H9 (cell line): ENCODE measurements around the gene TNFAIP8L1. TPM values are rescaled to one million over a fixed set of nuclear protein-coding genes. Genes with fewer than 3 reads are reported as not detected.
A peak's percentile ranks its signal among the peaks of the same experiment; 100 is the strongest.

Source experiments
- DNase-seq: peaks from one replicate; pipeline ENCODE4 v3.0.0-alpha.2; 2017
- H2AFZ ChIP-seq: one replicate; pipeline ENCODE4 v1.6.1; 2013; ENCODE audit warnings: mild to moderate bottlenecking, low read length, control low read depth, moderate library complexity
- H2AK5ac ChIP-seq: 2 replicates; pipeline ENCODE4 v1.6.1; 2013; ENCODE audit warnings: low read length, control low read depth, mixed read lengths; ENCODE audit not compliant: insufficient read length
- H2BK120ac ChIP-seq: one replicate; pipeline ENCODE4 v1.6.1; 2013; ENCODE audit warnings: low read depth, mild to moderate bottlenecking, low read length, control low read depth, inconsistent platforms; ENCODE audit not compliant: poor library complexity, severe bottlenecking
- H2BK12ac ChIP-seq: 2 replicates; pipeline ENCODE4 v1.6.1; 2013; ENCODE audit warnings: low read length, control low read depth, mixed read lengths, low read depth; ENCODE audit not compliant: insufficient read length
- H2BK15ac ChIP-seq: 2 replicates; pipeline ENCODE4 v1.6.1; 2013; ENCODE audit warnings: low read depth, low read length, control low read depth
- H2BK20ac ChIP-seq: one replicate; pipeline ENCODE4 v1.6.1; 2013; ENCODE audit warnings: low read depth, mild to moderate bottlenecking, low read length, control low read depth, inconsistent platforms; ENCODE audit not compliant: poor library complexity, severe bottlenecking
- H2BK5ac ChIP-seq: 2 replicates; pipeline ENCODE4 v1.6.1; 2013; ENCODE audit warnings: low read length, control low read depth, mixed read lengths; ENCODE audit not compliant: insufficient read length
- H3K14ac ChIP-seq: 2 replicates; pipeline ENCODE4 v1.6.1; 2013; ENCODE audit warnings: low read length, control low read depth; ENCODE audit not compliant: insufficient read depth
- H3K18ac ChIP-seq: 2 replicates; pipeline ENCODE4 v1.6.1; 2013; ENCODE audit warnings: low read depth, mild to moderate bottlenecking, mixed read lengths, low read length, control low read depth; ENCODE audit not compliant: insufficient read length
- H3K23ac ChIP-seq: 2 replicates; pipeline ENCODE4 v1.6.1; 2013; ENCODE audit warnings: low read length, control low read depth, mixed read lengths, low read depth; ENCODE audit not compliant: insufficient read length
- H3K23me2 ChIP-seq: 2 replicates; pipeline ENCODE4 v1.6.1; 2013; ENCODE audit warnings: low read depth, mild to moderate bottlenecking, mixed read lengths, low read length, control low read depth; ENCODE audit not compliant: insufficient read length, poor library complexity, severe bottlenecking
- H3K27ac ChIP-seq: 2 replicates; pipeline ENCODE4 v1.5.1; 2013; ENCODE audit warnings: low read length, control low read depth, mixed read lengths, low read depth; ENCODE audit not compliant: insufficient read length
- H3K27me3 ChIP-seq: 2 replicates; pipeline ENCODE4 v1.6.1; 2013; ENCODE audit warnings: low read length, control low read depth, inconsistent platforms; ENCODE audit not compliant: insufficient read depth
- H3K4ac ChIP-seq: 2 replicates; pipeline ENCODE4 v1.6.1; 2013; ENCODE audit warnings: low read depth, mild to moderate bottlenecking, control low read depth, inconsistent platforms, low read length, moderate library complexity
- H3K4me1 ChIP-seq: 2 replicates; pipeline ENCODE4 v1.6.1; 2013; ENCODE audit warnings: low read length, control low read depth, inconsistent platforms; ENCODE audit not compliant: insufficient read depth
- H3K4me2 ChIP-seq: 2 replicates; pipeline ENCODE4 v1.6.1; 2013; ENCODE audit warnings: low read length, control low read depth, mixed read lengths; ENCODE audit not compliant: insufficient read length, insufficient read depth
- H3K56ac ChIP-seq: 2 replicates; pipeline ENCODE4 v1.6.1; 2013; ENCODE audit warnings: low read depth, mild to moderate bottlenecking, mixed read lengths, low read length, control low read depth; ENCODE audit not compliant: insufficient read length
- H3K79me1 ChIP-seq: 2 replicates; pipeline ENCODE4 v1.6.1; 2013; ENCODE audit warnings: low read depth, mild to moderate bottlenecking, moderate library complexity, low read length, control low read depth, inconsistent platforms; ENCODE audit not compliant: insufficient read depth, poor library complexity, severe bottlenecking
- H3K79me2 ChIP-seq: 2 replicates; pipeline ENCODE4 v1.6.1; 2013; ENCODE audit warnings: low read length, control low read depth, inconsistent platforms; ENCODE audit not compliant: insufficient read depth
- H3K9ac ChIP-seq: 2 replicates; pipeline ENCODE4 v1.6.1; 2013; ENCODE audit warnings: low read length, control low read depth, mixed read lengths; ENCODE audit not compliant: insufficient read length; ENCODE audit errors: extremely low read depth
- H3K9me3 ChIP-seq: one replicate; pipeline ENCODE4 v1.6.1; 2013; ENCODE audit warnings: low read depth, low read length, inconsistent platforms; ENCODE audit not compliant: control insufficient read depth
- H3T11ph ChIP-seq: one replicate; pipeline ENCODE4 v1.6.1; 2013; ENCODE audit warnings: mild to moderate bottlenecking, low read length, control low read depth, inconsistent platforms
- H4K20me1 ChIP-seq: one replicate; pipeline ENCODE4 v1.6.1; 2013; ENCODE audit not compliant: control insufficient read depth, insufficient read length, insufficient read depth
- H4K5ac ChIP-seq: 2 replicates; pipeline ENCODE4 v1.6.1; 2013; ENCODE audit warnings: low read depth, mild to moderate bottlenecking, mixed read lengths, low read length, control low read depth; ENCODE audit not compliant: insufficient read length
- H4K8ac ChIP-seq: replicated peaks from 2 replicates; pipeline ENCODE4 v1.6.1; 2013; ENCODE audit warnings: low read length, control low read depth, mixed read lengths, low read depth; ENCODE audit not compliant: insufficient read length
- H4K91ac ChIP-seq: 2 replicates; pipeline ENCODE4 v1.6.1; 2013; ENCODE audit warnings: low read depth, mild to moderate bottlenecking, moderate library complexity, mixed read lengths, low read length, control low read depth; ENCODE audit not compliant: insufficient read length
- H3K27ac Mint-ChIP-seq, 3 experiments: 2 replicates in 2 of 3; 3 replicates in 1 of 3; pipeline ENCODE4 v1.8.0; 2020 to 2021; ENCODE audit warnings: mixed read lengths in 3 of 3, mild to moderate bottlenecking in 1 of 3, moderate library complexity in 1 of 3
- H3K27me3 Mint-ChIP-seq: 2 replicates; pipeline ENCODE4 v1.8.0; 2021; ENCODE audit warnings: low read depth, mild to moderate bottlenecking, moderate library complexity, mixed read lengths
- H3K36me3 Mint-ChIP-seq, 3 experiments: 2 replicates in 2 of 3; 3 replicates in 1 of 3; pipeline ENCODE4 v1.8.0; 2020 to 2021; ENCODE audit warnings: low read depth in 3 of 3, mixed read lengths in 3 of 3; ENCODE audit not compliant: insufficient read depth in 1 of 3
- H3K4me1 Mint-ChIP-seq, 2 experiments: 2 replicates each; pipeline ENCODE4 v1.8.0; 2020; ENCODE audit warnings: mixed read lengths in 2 of 2
- H3K4me3 Mint-ChIP-seq, 2 experiments: 2 replicates in 1 of 2; 3 replicates in 1 of 2; pipeline ENCODE4 v1.8.0; 2020 to 2021; ENCODE audit warnings: mild to moderate bottlenecking in 2 of 2, mixed read lengths in 2 of 2, moderate library complexity in 1 of 2
- H3K9me3 Mint-ChIP-seq, 2 experiments: 2 replicates in 1 of 2; 3 replicates in 1 of 2; pipeline ENCODE4 v1.8.0; 2020; ENCODE audit warnings: mild to moderate bottlenecking in 2 of 2, mixed read lengths in 2 of 2, moderate library complexity in 1 of 2
- WGBS: extraction: QIAGEN DNeasy Blood & Tissue Kit; methylation state at CpG from one replicate; pipeline ENCODE4 v1.1.7; 2013; ENCODE audit warnings: missing lambda C conversion rate, low lambda C conversion rate, mixed read lengths; ENCODE audit not compliant: insufficient read length; ENCODE audit errors: extremely low coverage; 5-methylcytosine and 5-hydroxymethylcytosine counted together
- total RNA-seq: library from RNA; stranded (reverse); gene quantifications from 2 replicates; pipeline ENCODE4 v1.2.1, GENCODE V29; 2021
- TF ChIP-seq, protein P1 (sequence below): fragments of 200-600 bp; sonication (generic); conservative IDR thresholded peaks from 3 replicates; pipeline ENCODE4 v1.8.0; 2021; ENCODE audit warnings: antibody characterized with exemption, mild to moderate bottlenecking

TNFAIP8L1 gene
- total RNA-seq, 1 experiment from 2014 or later: 4.2 TPM

DNA sequence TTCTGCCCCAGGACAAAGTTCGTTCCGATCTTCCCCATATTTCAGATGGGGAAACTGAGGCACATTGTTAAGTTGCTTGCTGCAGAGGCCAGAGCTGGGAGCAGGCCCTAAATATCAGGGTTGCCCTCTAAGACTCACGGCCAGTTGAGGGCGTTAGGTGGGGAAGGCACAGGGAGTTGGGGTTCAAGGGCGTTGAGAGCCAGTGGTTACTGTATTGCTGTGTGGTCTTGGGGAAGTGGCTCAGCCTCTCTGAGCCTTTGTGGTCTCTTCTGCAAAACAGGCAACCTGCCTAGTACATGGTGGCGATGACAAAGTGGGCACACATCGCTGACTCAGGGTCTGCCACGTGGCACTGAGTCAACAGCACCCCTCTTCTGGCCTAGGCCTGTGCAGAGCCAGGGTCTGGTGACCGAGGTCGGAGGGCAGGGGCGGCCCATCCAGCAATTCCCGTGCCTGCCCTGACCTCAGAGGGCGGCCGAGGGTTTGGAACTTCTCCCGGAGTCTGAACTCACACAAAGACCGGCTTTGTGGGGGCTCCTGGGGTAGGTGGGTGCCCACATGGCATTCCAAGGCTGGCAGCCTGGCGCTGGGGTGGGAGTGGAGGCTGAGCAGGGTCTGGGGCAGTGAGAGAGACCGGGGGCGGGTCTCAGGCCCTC lies 10.2 kb downstream of the TNFAIP8L1 start:
- Histone ChIP-seq H2AFZ (no peak overlapping the region), H2BK15ac (no peak overlapping the region), H3T11ph (no peak overlapping the region), H3K14ac (no peak overlapping the region), H3K9ac (no peak overlapping the region), H3K79me2 (no peaks in the 10 kb centered on the region), H2AK5ac (no peak overlapping the region), H3K4ac (no peak overlapping the region), H3K4me2 (no peak overlapping the region), H4K91ac (no peak overlapping the region), H2BK120ac (no peak overlapping the region), H4K8ac (no peak overlapping the region), H3K23ac (no peak overlapping the region), H3K9me3 (no peaks in the 10 kb centered on the region), H2BK12ac (no peak overlapping the region), H3K4me1 (no peaks in the 10 kb centered on the region), H3K27ac (no peak overlapping the region), H3K56ac (no peak overlapping the region), H3K27me3 (no peaks in the 10 kb centered on the region), H3K23me2 (no peaks in the 10 kb centered on the region), H3K79me1 (no peaks in the 10 kb centered on the region), H3K18ac (no peak overlapping the region), H2BK5ac (no peak overlapping the region), H4K5ac (no peak overlapping the region), H2BK20ac (no peak overlapping the region), H4K20me1 (no peaks in the 10 kb centered on the region)
- WGBS: no CpG with 5 or more reads among the region's 19 CpGs
- no peak for DNase-seq
- peaks cover 2 to 8% (median 3%) of the 10 kb centered on the region in 3 experiments; a peak in 4 of 7 replicates for H3K36me3 Mint-ChIP-seq
- no peak overlapping the region for H3K4me3 Mint-ChIP-seq
- H3K9me3 Mint-ChIP-seq: no peaks in the 10 kb centered on the region
- H3K27me3 Mint-ChIP-seq: no peaks in the 10 kb centered on the region
- H3K27ac Mint-ChIP-seq: 0 out of 7 replicates have a peak overlapping the region, but pooled peaks of 1 of the 3 experiments have one; percentile 54
- TF ChIP-seq, protein P1, sequence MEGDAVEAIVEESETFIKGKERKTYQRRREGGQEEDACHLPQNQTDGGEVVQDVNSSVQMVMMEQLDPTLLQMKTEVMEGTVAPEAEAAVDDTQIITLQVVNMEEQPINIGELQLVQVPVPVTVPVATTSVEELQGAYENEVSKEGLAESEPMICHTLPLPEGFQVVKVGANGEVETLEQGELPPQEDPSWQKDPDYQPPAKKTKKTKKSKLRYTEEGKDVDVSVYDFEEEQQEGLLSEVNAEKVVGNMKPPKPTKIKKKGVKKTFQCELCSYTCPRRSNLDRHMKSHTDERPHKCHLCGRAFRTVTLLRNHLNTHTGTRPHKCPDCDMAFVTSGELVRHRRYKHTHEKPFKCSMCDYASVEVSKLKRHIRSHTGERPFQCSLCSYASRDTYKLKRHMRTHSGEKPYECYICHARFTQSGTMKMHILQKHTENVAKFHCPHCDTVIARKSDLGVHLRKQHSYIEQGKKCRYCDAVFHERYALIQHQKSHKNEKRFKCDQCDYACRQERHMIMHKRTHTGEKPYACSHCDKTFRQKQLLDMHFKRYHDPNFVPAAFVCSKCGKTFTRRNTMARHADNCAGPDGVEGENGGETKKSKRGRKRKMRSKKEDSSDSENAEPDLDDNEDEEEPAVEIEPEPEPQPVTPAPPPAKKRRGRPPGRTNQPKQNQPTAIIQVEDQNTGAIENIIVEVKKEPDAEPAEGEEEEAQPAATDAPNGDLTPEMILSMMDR: no peak
- H3K4me1 Mint-ChIP-seq: peaks cover 2 to 15% of the 10 kb centered on the region in 2 experiments; a peak in 3 of 4 replicates
